CD4-positive, alpha-beta T cell treated with Interleukin-6 at 100 ng/mL for 8 hours (primary cell): ENCODE results near the gene IL10RB.

Experiments
- DNase-seq: peaks from one replicate; pipeline ENCODE4 v3.0.0-alpha.2; 2020; ENCODE audit warnings: mixed read lengths, low spot score

Gene IL10RB

GRCh38 chr21:33267250-33267649 lies 1.1 kb downstream of the IL10RB start:
- DNase-seq = no peak

- DNase-seq = no peak
These were observed 2.2 kb downstream of the IL10RB start for GRCh38 chr21:33268393-33268736.

GRCh38 chr21:33268737-33269441 lies 2.7 kb downstream of the IL10RB start:
- DNase-seq = peak; percentile 30

- no peak for DNase-seq
These were observed 4.8 kb downstream of the IL10RB start for GRCh38 chr21:33270986-33271385.

- no peak for DNase-seq
These were observed 6.9 kb downstream of the IL10RB start for GRCh38 chr21:33273044-33273443.

GRCh38 chr21:33278721-33279120 lies 12.6 kb downstream of the IL10RB start:
- no peak for DNase-seq

- DNase-seq = no peak
These were observed 13.2 kb downstream of the IL10RB start for GRCh38 chr21:33279330-33279820.

- DNase-seq = no peak
These were observed 15.0 kb downstream of the IL10RB start for GRCh38 chr21:33281096-33281652.

GRCh38 chr21:33283203-33283602 lies 17.0 kb downstream of the IL10RB start:
- DNase-seq = no peak

- DNase-seq = no peak
These were observed 19.9 kb downstream of the IL10RB start for GRCh38 chr21:33286076-33286475.

- DNase-seq = no peak
These were observed 20.7 kb downstream of the IL10RB start for GRCh38 chr21:33286600-33287456.

GRCh38 chr21:33289199-33289819 lies 23.1 kb downstream of the IL10RB start:
- DNase-seq = no peak

GRCh38 chr21:33290441-33290840 lies 24.3 kb downstream of the IL10RB start:
- no peak for DNase-seq

GRCh38 chr21:33291686-33292085 lies 25.5 kb downstream of the IL10RB start:
- no peak for DNase-seq

- no peak for DNase-seq
These were observed 26.6 kb downstream of the IL10RB start for GRCh38 chr21:33292724-33293123.

GRCh38 chr21:33293136-33293535 lies 27.0 kb downstream of the IL10RB start:
- DNase-seq = no peak

GRCh38 chr21:33293811-33294216 lies 27.6 kb downstream of the IL10RB start:
- peak; percentile 43 for DNase-seq

- no peak for DNase-seq
These were observed 30.0 kb downstream of the IL10RB start for GRCh38 chr21:33296156-33296555.

GRCh38 chr21:33299181-33299752 lies 33.1 kb downstream of the IL10RB start:
- peak; percentile 66 for DNase-seq

GRCh38 chr21:33300701-33301631 lies 34.8 kb downstream of the IL10RB start:
- DNase-seq = no peak

GRCh38 chr21:33301632-33302002 lies 35.5 kb downstream of the IL10RB start:
- no peak for DNase-seq
